Measurements from ENCODE around the gene MISP3. TPM values are rescaled to one million over a fixed set of nuclear protein-coding genes. Genes with fewer than 3 reads are reported as not detected.

MISP3 gene
- total RNA-seq, 1 donor from 2014 or later, result 0.26 TPM

GRCh38 chr19:14107581-14108461, 35.2 kb downstream of the MISP3 start:
- H3K36me3 ChIP-seq (ENCODE audit: control insufficient read depth, insufficient read depth, low read length), result peaks cover 7% of the 10 kb centered on the region
- DNase-seq (ENCODE audit: low read depth), result peak; percentile 18
- no peak for TF ChIP-seq CTCF (IDR thresholded peaks at IDR 0.05; ENCODE audit: insufficient read depth, low read length, severe bottlenecking)
- no peaks in the 10 kb centered on the region for H3K27me3 ChIP-seq (ENCODE audit: control insufficient read depth, insufficient read depth, low read length)
- no peak for FAIRE-seq
- H3K4me3 ChIP-seq (ENCODE audit: low read depth, low read length), result no peak overlapping the region

GRCh38 chr19:14110650-14111049, 38.1 kb downstream of the MISP3 start:
- no peak overlapping the region for H3K4me3 ChIP-seq (ENCODE audit: low read depth, low read length)
- TF ChIP-seq CTCF (IDR thresholded peaks at IDR 0.05; ENCODE audit: insufficient read depth, low read length, severe bottlenecking), result no peak
- no peaks in the 10 kb centered on the region for H3K27me3 ChIP-seq (ENCODE audit: control insufficient read depth, insufficient read depth, low read length)
- DNase-seq (ENCODE audit: low read depth) (no peak), FAIRE-seq (no peak)
- H3K36me3 ChIP-seq (ENCODE audit: control insufficient read depth, insufficient read depth, low read length), result peaks cover 2% of the 10 kb centered on the region

GRCh38 chr19:14111486-14111885, 38.9 kb downstream of the MISP3 start:
- no peak for DNase-seq (ENCODE audit: low read depth)
- no peak for TF ChIP-seq CTCF (IDR thresholded peaks at IDR 0.05; ENCODE audit: insufficient read depth, low read length, severe bottlenecking)
- Histone ChIP-seq H3K4me3 (ENCODE audit: low read depth, low read length) (no peak overlapping the region), H3K27me3 (ENCODE audit: control insufficient read depth, insufficient read depth, low read length) (no peaks in the 10 kb centered on the region), H3K36me3 (ENCODE audit: control insufficient read depth, insufficient read depth, low read length) (peaks cover 2% of the 10 kb centered on the region)
- FAIRE-seq, result no peak

- no peaks in the 10 kb centered on the region for H3K27me3 ChIP-seq (ENCODE audit: control insufficient read depth, insufficient read depth, low read length)
- DNase-seq (ENCODE audit: low read depth) (no peak), FAIRE-seq (no peak)
- H3K4me3 ChIP-seq (ENCODE audit: low read depth, low read length), result no peak overlapping the region
- H3K36me3 ChIP-seq (ENCODE audit: control insufficient read depth, insufficient read depth, low read length), result no peaks in the 10 kb centered on the region
- TF ChIP-seq CTCF (IDR thresholded peaks at IDR 0.05; ENCODE audit: insufficient read depth, low read length, severe bottlenecking), result no peak
These were observed 39.6 kb downstream of the MISP3 start for GRCh38 chr19:14112051-14112808.

GRCh38 chr19:14112809-14113385, 40.3 kb downstream of the MISP3 start:
- no peaks in the 10 kb centered on the region for H3K36me3 ChIP-seq (ENCODE audit: control insufficient read depth, insufficient read depth, low read length)
- H3K27me3 ChIP-seq (ENCODE audit: control insufficient read depth, insufficient read depth, low read length), result no peaks in the 10 kb centered on the region
- DNase-seq (ENCODE audit: low read depth) (no peak), FAIRE-seq (no peak)
- no peak for TF ChIP-seq CTCF (IDR thresholded peaks at IDR 0.05; ENCODE audit: insufficient read depth, low read length, severe bottlenecking)
- no peak overlapping the region for H3K4me3 ChIP-seq (ENCODE audit: low read depth, low read length)

Data from bronchial epithelial cell (primary cell).